ENCODE measurements around the gene CABP4. TPM values are rescaled to one million over a fixed set of nuclear protein-coding genes. Genes with fewer than 3 reads are reported as not detected.

Gene CABP4
- total RNA-seq, 2 experiments from 2014 or later, result 0.96 to 3.4 TPM

- Mint-ChIP-seq H3K4me3 (no peak overlapping the region), H3K27me3 (peaks cover 7% of the 10 kb centered on the region), H3K27ac (no peak overlapping the region), H3K4me1 (peaks cover 66% of the 10 kb centered on the region), H3K36me3 (peaks cover 19% of the 10 kb centered on the region), H3K9me3 (ENCODE audit: low read depth) (no peaks in the 10 kb centered on the region)
- DNase-seq, result no peak
- ATAC-seq, result no peak
- CTCF ChIA-PET, result interaction anchor here (1.1 to 9.4 kb wide), 7 partner anchors 10 to 93 kb away, joined by 3 to 88 read pairs (median 4); partner anchors contain the start of genes PITPNM1, PPP1CA, PTPRCAP and RAD9A
These were observed 42.5 kb upstream of the CABP4 start for GRCh38 chr11:67412495-67413179.

GRCh38 chr11:67413266-67413849 lies 41.8 kb upstream of the CABP4 start:
- CTCF ChIA-PET, result interaction anchor here (1.1 to 9.4 kb wide), 6 partner anchors 10 to 126 kb away, joined by 3 to 88 read pairs (median 4); partner anchors contain the start of genes PITPNM1, PPP1CA, PTPRCAP and RAD9A
- H3K4me1 Mint-ChIP-seq, result peaks cover 60% of the 10 kb centered on the region
- DNase-seq (no peak), ATAC-seq (no peak)
- no peaks in the 10 kb centered on the region for H3K9me3 Mint-ChIP-seq (ENCODE audit: low read depth)
- no peak overlapping the region for H3K27ac Mint-ChIP-seq
- H3K27me3 Mint-ChIP-seq, result peaks cover 7% of the 10 kb centered on the region
- H3K36me3 Mint-ChIP-seq, result peaks cover 12% of the 10 kb centered on the region
- no peak overlapping the region for H3K4me3 Mint-ChIP-seq

- DNase-seq (no peak), ATAC-seq (no peak)
- peak within 1 kb of the TSS; percentile 54 for H3K27ac Mint-ChIP-seq
- CTCF ChIA-PET, result interaction anchor here (9.4 kb wide), 1 partner anchor 13 kb away, joined by 88 read pairs; the partner anchor contains the start of genes PPP1CA and TBC1D10C
- H3K27me3 Mint-ChIP-seq, result peaks cover 7% of the 10 kb centered on the region
- H3K4me1 Mint-ChIP-seq, result peaks cover 54% of the 10 kb centered on the region
- no peaks in the 10 kb centered on the region for H3K9me3 Mint-ChIP-seq (ENCODE audit: low read depth)
- H3K36me3 Mint-ChIP-seq, result peaks cover under 1% of the 10 kb centered on the region
- H3K4me3 Mint-ChIP-seq, result peak within 1 kb of the TSS; percentile 35
These were observed 39.5 kb upstream of the CABP4 start, which contains the start of gene CARNS1 for GRCh38 chr11:67415501-67416304. Gene CARNS1 (plus strand): TSS chr11:67415678. CDS start chr11:67416200, 522 bp downstream.

GRCh38 chr11:67416416-67417335 lies 38.5 kb upstream of the CABP4 start:
- ATAC-seq (no peak), DNase-seq (no peak)
- CTCF ChIA-PET, result interaction anchor here (2.4 to 9.4 kb wide), 3 partner anchors 8 to 14 kb away, joined by 6 to 88 read pairs (median 34); partner anchors contain the start of genes PPP1CA, RPS6KB2 and TBC1D10C
- H3K27me3 Mint-ChIP-seq, result peaks cover 7% of the 10 kb centered on the region
- peak overlapping the region; percentile 5 for H3K4me3 Mint-ChIP-seq
- no peaks in the 10 kb centered on the region for H3K36me3 Mint-ChIP-seq
- H3K27ac Mint-ChIP-seq, result no peak overlapping the region
- no peaks in the 10 kb centered on the region for H3K9me3 Mint-ChIP-seq (ENCODE audit: low read depth)
- peaks cover 50% of the 10 kb centered on the region for H3K4me1 Mint-ChIP-seq

- peaks cover 7% of the 10 kb centered on the region for H3K27me3 Mint-ChIP-seq
- CTCF ChIA-PET, result interaction anchor here (2.4 to 9.4 kb wide), 3 partner anchors 9 to 14 kb away, joined by 6 to 88 read pairs (median 34); partner anchors contain the start of genes PPP1CA, RPS6KB2 and TBC1D10C
- no peak overlapping the region for H3K4me3 Mint-ChIP-seq
- no peaks in the 10 kb centered on the region for H3K36me3 Mint-ChIP-seq
- H3K27ac Mint-ChIP-seq, result no peak overlapping the region
- DNase-seq, result no peak
- no peak for ATAC-seq
- no peaks in the 10 kb centered on the region for H3K9me3 Mint-ChIP-seq (ENCODE audit: low read depth)
- peaks cover 43% of the 10 kb centered on the region for H3K4me1 Mint-ChIP-seq
These were observed 37.7 kb upstream of the CABP4 start for GRCh38 chr11:67417425-67417824.

- CTCF ChIA-PET, result interaction anchor here (1.1 to 9.4 kb wide), 4 partner anchors 10 to 27 kb away, joined by 3 to 88 read pairs (median 20); partner anchors contain the start of genes PPP1CA, RAD9A, RPS6KB2 and TBC1D10C
- Mint-ChIP-seq H3K9me3 (ENCODE audit: low read depth) (no peaks in the 10 kb centered on the region), H3K36me3 (no peaks in the 10 kb centered on the region), H3K27ac (no peak overlapping the region), H3K4me3 (no peak overlapping the region), H3K27me3 (peaks cover 7% of the 10 kb centered on the region), H3K4me1 (peaks cover 41% of the 10 kb centered on the region)
- no peak for ATAC-seq
- DNase-seq, result no peak
These were observed 36.5 kb upstream of the CABP4 start for GRCh38 chr11:67418476-67419281.

GRCh38 chr11:67419325-67420049 lies 35.7 kb upstream of the CABP4 start:
- Mint-ChIP-seq H3K4me1 (peaks cover 42% of the 10 kb centered on the region), H3K27ac (no peak overlapping the region), H3K36me3 (no peaks in the 10 kb centered on the region), H3K9me3 (ENCODE audit: low read depth) (no peaks in the 10 kb centered on the region), H3K4me3 (peak overlapping the region; percentile 22), H3K27me3 (peaks cover 7% of the 10 kb centered on the region)
- CTCF ChIA-PET, result interaction anchor here (0.6 to 9.4 kb wide), 7 partner anchors 8 to 59 kb away, joined by 3 to 88 read pairs (median 3); partner anchors contain the start of genes PPP1CA, RAD9A and TBC1D10C
- ATAC-seq, result no peak
- DNase-seq, result no peak

GRCh38 chr11:67420147-67420645 lies 35.0 kb upstream of the CABP4 start:
- DNase-seq (no peak), ATAC-seq (no peak)
- peaks cover 44% of the 10 kb centered on the region for H3K4me1 Mint-ChIP-seq
- H3K27ac Mint-ChIP-seq, result peak overlapping the region; percentile 68
- H3K27me3 Mint-ChIP-seq, result peaks cover 7% of the 10 kb centered on the region
- no peaks in the 10 kb centered on the region for H3K9me3 Mint-ChIP-seq (ENCODE audit: low read depth)
- CTCF ChIA-PET, result interaction anchor here (0.6 to 9.4 kb wide), 8 partner anchors 8 to 58 kb away, joined by 3 to 88 read pairs (median 4); partner anchors contain the start of genes PPP1CA, RAD9A, RPS6KB2 and TBC1D10C
- H3K4me3 Mint-ChIP-seq, result peak overlapping the region; percentile 63
- H3K36me3 Mint-ChIP-seq, result no peaks in the 10 kb centered on the region

GRCh38 chr11:67420646-67421429 lies 34.3 kb upstream of the CABP4 start:
- Mint-ChIP-seq H3K9me3 (ENCODE audit: low read depth) (no peaks in the 10 kb centered on the region), H3K36me3 (no peaks in the 10 kb centered on the region), H3K4me1 (peaks cover 43% of the 10 kb centered on the region), H3K4me3 (peak overlapping the region; percentile 63), H3K27me3 (peaks cover 7% of the 10 kb centered on the region), H3K27ac (peak overlapping the region; percentile 81)
- DNase-seq, result peak; percentile 98
- ATAC-seq, result peak; percentile 93
- CTCF ChIA-PET, result interaction anchor here (0.9 to 9.4 kb wide), 6 partner anchors 8 to 39 kb away, joined by 3 to 88 read pairs (median 4); partner anchors contain the start of genes PPP1CA, RAD9A, RPS6KB2 and TBC1D10C

GRCh38 chr11:67421430-67422031 lies 33.6 kb upstream of the CABP4 start:
- H3K36me3 Mint-ChIP-seq, result no peaks in the 10 kb centered on the region
- CTCF ChIA-PET, result interaction anchor here (1.1 to 9.4 kb wide), 3 partner anchors 13 to 30 kb away, joined by 4 to 88 read pairs (median 34); partner anchors contain the start of genes PPP1CA, RAD9A and TBC1D10C
- H3K27me3 Mint-ChIP-seq, result peaks cover under 1% of the 10 kb centered on the region
- DNase-seq (no peak), ATAC-seq (no peak)
- H3K4me1 Mint-ChIP-seq, result peaks cover 37% of the 10 kb centered on the region
- H3K4me3 Mint-ChIP-seq, result peak overlapping the region; percentile 51
- peak overlapping the region; percentile 81 for H3K27ac Mint-ChIP-seq
- no peaks in the 10 kb centered on the region for H3K9me3 Mint-ChIP-seq (ENCODE audit: low read depth)

All from activated CD8-positive, alpha-beta memory T cell treated with anti-CD3 and anti-CD28 coated beads, Interleukin-2, amount 10 ng/mL, durations not matched to agents 7 days and 5 days (primary cell).